ENCODE measurements around the gene GFRA4. TPM values are rescaled to one million over a fixed set of nuclear protein-coding genes. Genes with fewer than 3 reads are reported as not detected.

GFRA4 gene
- polyA plus RNA-seq, 3 donors, result not detected

DNA sequence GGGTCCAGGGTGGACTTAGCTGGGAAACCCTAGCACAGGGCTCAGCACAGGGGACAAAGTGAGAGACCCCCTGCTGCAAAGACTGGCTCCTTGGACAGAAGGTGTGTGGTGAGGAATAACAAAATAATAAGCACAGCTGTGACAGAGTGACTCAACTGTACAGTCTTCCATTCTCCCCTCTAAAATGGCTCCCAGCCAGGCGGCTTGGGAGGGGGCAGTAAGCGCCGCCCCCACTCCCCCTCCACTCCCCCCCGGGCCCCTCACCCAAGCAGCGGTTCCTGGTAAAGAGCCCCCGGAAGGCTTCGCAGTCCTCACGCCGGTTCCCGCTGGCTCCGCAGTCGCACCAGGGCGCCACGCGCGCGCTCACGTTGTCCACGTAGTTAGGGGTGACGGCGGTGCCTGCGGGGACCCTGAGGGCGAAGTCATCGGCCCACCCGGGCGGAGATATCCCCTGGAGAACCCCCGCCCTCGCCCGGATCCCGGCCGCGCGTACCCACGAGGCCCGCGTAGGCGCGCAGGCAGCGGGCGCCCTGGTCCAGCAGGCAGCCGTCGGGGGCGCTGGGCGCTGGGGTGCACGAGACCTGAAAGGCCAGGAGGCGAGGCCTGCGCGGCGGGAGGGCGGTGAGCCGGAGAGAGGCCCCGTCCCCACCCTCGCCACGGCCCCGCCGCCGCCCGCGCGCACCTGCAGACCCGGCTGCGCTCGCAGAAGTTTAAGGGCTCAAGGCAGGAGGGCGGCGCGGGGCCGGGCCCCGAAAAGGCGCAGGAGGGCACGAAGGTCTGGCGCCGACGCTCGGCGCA, 2.7 kb downstream of the GFRA4 start:
- no peak overlapping the region for H3K27ac ChIP-seq (ENCODE audit: low read depth, low read length)
- 1 to 4% (median 3%) methylated on average over 37 to 75 of the region's 75 CpGs for WGBS, 3 donors

DNA sequence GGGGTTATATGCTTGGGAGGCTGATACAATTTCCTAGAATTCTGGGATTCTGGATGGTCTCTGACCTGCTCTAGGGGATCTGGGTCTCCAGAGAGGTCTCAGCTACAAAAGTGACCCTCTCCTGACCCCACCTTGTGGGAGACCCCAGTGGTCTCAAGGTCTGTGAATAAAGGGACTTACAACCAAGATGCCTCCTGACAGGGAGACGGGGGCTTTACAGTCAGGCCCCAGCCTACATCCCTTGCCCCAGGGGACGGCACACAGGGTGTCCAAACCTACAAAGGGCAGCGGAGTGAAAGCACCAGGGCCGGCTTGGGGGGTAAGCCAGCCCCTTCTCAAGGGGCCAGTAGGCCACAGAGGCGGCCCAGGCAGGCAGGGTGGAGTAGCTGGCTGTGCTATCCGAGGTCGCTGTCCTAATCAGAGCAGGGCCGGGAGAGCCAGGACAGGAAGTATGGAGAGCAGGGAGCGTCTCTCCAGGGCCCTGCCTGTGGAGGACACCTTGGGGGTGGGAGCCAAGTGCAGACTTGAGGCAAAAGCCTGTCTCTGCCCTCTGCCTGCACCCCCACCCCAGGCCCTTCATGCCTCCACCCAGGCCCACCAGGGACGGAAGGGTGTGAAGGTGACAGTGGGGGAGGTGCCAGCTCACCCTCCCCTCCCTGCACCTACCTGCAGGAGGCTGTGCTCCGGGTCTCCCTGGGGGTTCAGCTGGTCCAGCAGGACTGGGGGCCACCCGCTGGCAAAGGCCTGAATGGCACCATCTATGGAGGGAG, 3.5 kb downstream of the GFRA4 start:
- WGBS, 3 donors, result 66 to 74% (median 71%) methylated on average over 10 to 12 of the region's 12 CpGs
- H3K27ac ChIP-seq (ENCODE audit: low read depth, low read length), result no peak overlapping the region

DNA sequence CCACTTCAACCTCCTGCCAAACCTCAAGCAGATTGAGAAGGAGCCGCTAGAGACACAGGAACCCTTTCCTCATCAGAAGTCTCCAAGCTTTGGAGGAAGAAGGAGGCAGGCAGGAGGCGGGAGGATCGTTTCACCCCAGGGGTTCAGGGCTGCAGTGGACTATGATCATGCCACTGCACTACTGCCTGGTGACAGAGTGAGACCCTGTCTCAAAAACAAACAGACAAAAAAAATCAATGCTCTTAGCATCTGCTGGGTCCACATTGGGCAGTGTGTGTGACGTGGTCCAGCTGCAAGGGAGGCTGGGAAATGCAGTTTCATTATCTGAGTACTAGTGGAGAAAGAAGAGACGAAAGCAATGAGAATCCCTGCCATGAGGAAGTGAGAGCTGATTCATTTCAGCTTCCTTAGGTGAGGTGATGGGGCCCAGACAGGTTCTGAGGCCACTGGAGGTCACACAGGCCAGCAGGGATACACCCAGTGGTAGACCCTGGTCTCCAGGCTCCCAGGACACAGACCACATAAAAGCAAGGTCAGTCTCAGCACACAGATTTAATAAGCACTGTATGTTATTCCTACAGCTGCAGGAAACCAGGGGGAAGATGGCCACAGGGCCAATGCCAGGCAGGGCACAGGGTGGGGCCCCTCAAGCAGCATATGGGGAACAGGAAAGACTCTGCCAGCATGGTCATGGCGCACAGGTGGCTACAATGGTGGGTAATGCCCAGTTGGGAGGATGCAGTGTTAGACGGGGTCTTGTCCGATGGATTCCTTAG, 4.3 kb downstream of the GFRA4 start:
- no peak overlapping the region for H3K27ac ChIP-seq (ENCODE audit: low read depth, low read length)
- 52 to 70% (median 59%) methylated on average over 8 of the region's 8 CpGs for WGBS, 3 donors

DNA sequence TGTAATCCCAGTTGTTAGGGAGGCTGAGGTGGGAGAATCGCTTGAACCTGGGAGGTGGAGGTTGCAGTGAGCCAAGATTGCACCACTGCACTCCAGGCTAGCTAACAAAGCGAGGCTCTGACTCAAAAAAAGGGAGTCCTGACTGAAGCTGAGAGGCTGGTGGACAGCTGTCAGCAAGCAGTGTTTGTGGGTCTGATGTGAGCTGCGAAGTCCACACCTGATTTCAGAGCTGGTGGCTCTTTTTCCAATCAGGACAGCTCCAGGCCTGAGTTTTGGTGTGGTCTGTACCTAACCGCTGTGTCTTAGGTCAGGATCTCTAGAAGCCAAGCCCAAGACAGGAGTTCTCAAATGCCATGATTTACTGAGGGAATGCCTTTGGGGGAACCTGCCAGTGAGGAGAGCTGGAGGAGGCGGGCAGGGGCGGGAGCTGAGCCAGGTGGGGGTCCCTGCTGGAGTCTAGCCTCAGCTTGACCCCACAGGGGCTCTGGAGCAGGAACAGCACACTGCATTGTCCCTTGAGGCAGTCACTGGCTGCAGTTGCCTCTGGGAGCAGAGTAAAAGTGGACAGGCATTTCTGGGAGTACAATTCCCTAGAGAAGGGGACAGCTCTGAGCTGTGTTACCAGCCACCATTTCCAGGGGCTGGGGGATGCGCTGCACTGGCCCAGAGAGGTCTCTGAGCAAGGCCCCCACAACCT, 5.0 kb downstream of the GFRA4 start:
- WGBS, 3 donors, result 73 to 87% (median 84%) methylated on average over 7 of the region's 7 CpGs
- H3K27ac ChIP-seq (ENCODE audit: low read depth, low read length), result no peak overlapping the region

DNA sequence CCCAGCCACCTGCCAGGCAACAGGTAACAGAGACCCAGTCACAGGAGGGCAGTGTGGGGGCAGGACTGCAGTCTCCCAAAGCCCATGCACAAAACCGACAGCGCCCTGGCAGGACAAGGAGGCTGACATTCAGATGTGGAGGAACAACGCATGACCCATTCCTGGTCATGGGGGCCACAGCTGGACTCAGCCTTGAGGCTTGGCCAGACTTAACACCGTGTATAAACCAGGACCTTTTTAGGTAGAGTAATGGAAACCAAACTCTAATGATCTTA, 8.1 kb downstream of the GFRA4 start:
- 82 to 96% (median 94%) methylated on average over 3 to 4 of the region's 4 CpGs for WGBS, 3 donors

DNA sequence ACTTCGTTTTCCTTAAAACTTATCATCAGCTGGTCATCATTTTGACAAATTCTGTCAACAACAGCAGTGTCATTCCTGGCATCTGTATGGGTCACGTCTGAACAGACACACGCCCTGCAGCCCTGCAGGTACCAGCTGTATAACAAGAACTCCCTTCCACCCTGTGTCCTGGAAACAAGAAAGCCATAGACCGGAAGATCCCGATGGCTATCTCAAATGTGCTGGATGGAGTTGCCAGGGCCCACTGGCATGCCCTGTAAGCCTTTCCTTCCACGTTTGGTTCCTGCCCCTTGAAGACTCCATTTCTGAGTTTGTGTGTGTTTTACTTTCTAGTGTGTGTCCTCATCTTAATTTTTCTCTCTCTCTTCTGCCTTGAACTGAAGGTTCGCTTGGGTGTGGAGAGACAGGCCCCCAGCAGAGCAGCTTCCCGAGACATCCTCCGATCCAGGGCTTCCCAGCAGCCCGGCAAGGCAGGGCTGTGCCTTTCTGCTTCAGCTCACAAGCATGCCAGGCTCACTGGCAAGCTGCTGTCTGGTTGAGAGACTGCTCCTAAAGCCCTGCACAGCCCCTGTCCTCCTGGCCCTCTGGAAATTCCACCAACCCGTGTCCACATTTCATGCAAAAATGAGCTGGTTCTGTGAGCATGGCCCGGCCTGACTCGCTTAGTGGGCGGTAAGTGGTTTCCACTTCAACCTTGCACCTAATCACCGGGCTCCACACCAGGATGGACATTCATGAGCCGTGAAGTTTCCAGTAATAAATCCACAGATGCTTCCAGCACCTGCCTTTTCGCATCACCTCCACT, 8.7 kb downstream of the GFRA4 start:
- 81 to 83% (median 83%) methylated on average over 17 of the region's 17 CpGs for WGBS, 3 donors

More for the DNA sequence above, 8.1 kb downstream of the GFRA4 start:
- no peak overlapping the region for H3K27ac ChIP-seq (ENCODE audit: low read depth, low read length)

DNA sequence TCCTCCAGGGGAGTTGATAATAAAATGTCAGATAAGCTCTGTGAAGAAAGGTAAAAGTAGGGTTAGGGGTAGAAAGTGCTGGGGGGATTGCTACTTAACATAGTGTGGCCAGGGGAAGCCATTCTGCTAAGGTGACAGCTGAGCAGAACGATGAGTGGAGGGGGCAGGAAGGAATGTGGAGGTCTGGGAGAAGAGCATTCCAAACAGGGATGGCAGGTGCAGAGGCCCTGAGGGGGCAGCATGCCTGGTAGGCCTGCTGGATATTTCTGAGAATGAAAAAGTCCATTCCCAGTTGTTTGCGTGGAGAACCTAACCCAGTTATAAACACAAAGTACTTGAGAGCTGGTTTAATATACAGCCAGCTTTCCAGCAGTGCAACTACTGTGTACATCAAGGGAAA, 9.3 kb downstream of the GFRA4 start:
- 45 to 75% (median 67%) methylated on average over 2 of the region's 2 CpGs for WGBS, 3 donors
- no peak overlapping the region for H3K27ac ChIP-seq (ENCODE audit: low read depth, low read length)

More for the DNA sequence above, 8.7 kb downstream of the GFRA4 start:
- H3K27ac ChIP-seq (ENCODE audit: low read depth, low read length), result no peak overlapping the region

DNA sequence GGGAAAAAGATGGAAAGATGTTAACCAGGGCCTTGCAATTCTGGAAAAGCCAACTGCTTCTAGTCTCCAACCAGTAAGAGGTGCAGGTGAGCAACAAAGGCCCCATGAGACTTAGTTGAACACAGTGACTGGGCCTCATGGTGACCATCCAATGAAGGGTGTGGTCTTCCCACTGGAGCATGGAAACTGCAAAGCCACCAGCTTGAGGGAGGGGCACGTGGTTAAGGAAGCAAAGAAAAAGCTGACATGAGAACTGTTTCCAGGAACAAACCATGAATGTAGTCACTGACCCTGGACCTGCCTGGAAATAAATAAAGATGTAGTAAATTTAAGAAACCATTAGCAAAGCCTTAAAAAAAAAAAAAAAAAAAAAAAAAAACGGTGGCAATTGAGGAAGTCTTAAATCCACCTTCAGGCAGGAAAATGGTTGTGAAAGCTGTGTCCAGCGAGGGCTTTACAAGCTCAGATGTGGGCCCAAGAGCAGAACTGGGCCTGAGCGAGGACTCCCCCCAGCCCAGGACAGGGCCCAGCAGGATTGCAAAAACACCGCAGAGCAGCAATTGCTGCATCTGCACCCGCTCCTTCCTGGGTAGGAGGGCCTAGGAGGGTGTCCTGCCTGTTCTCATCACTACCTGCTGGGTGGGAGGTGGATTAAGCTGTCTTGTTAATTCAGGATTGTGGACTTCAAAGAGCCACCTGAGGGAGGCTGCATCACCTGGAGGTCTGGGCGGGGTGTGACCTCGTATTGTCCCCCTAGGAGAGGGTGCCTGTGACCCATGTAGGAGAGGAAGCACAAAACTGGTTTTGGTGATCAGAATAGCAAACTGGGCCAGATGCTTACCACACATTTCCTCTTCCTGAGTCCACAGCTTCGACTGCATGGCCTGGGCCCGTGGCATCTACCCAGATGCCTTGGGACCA, 10.3 kb downstream of the GFRA4 start:
- no peak overlapping the region for H3K27ac ChIP-seq (ENCODE audit: low read depth, low read length)
- 62 to 91% (median 66%) methylated on average over 10 of the region's 10 CpGs for WGBS, 3 donors

DNA sequence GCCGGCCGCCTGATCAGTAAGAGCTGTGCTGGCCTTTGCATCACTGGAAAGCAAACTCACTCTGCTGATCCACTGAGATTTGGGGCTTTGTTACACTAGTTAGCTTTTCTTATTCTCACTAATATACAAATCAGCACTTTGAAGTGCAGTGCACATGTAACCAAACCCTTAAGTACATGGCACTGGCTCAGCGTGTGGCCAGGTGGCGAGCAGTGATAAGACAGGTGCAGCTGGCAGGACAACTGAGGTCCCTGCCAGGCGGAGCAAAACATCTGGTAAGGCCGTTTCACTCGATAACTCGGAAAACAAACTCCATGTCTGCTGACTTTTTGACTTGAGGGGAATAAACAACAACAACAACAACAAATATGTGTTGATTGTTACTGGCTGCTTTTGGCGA, 11.0 kb downstream of the GFRA4 start:
- WGBS, 3 donors, result 53 to 93% (median 90%) methylated on average over 9 of the region's 9 CpGs
- H3K27ac ChIP-seq (ENCODE audit: low read depth, low read length), result no peak overlapping the region

DNA sequence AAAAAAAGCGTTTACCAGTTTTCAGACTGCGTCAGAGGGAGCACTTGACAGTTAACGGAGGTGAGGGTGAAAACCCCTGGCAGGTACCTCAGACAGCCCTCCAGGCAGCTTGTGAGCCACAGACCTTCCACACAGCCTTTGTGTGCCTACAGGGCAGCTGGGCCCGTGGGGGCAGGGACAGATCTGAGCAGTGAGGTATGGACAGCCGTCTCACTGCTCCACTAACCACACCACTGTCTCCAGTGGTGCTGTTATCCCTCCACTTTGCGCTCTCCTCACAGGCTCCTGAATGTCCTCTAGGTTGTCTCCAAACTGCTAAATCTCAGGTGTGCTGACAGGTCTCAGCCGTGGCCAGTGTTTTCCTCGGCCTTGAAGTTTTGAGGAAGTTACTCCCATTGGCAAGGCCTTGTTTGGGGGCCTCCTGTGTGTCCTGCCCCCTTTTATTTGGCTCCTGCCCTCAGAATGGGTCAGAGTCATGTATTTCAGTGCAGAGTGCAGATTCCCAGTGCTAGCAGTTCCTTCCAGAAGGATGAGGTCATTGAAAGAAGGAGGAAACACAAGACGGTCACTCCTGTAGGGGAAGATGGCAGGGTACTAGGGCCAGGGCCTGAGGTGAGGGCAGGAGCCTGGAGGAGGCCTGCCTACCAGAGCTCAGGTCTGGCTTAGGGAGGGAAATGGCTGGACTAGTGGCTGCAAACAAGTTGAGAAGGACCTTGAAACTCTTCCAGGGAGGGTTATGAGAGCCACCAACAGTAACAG, 11.8 kb downstream of the GFRA4 start:
- WGBS, 3 donors, result 51 to 79% (median 79%) methylated on average over 9 of the region's 9 CpGs
- H3K27ac ChIP-seq (ENCODE audit: low read depth, low read length), result no peak overlapping the region

DNA sequence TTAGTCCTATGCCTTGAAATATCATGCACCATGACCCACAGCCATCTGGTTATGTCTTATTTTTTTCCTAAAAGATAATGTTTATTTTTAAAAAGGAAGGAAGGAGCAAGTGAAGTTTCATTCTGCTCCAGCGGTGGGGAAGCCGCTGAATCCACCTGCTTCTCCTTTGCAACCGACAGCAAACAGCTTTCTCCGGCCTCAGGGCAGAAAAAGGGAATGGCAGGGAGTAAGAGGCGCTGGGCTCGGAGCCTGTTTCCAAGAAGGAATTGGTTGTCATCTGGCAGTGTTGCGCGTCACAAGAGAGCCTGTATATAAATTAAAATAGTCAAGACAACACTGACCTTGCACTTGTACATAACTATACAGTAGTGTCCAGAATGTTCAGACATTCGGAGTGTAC, 14.2 kb downstream of the GFRA4 start:
- H3K27ac ChIP-seq (ENCODE audit: low read depth, low read length), result no peak overlapping the region
- 92 to 94% (median 92%) methylated on average over 9 of the region's 9 CpGs for WGBS, 3 donors

DNA sequence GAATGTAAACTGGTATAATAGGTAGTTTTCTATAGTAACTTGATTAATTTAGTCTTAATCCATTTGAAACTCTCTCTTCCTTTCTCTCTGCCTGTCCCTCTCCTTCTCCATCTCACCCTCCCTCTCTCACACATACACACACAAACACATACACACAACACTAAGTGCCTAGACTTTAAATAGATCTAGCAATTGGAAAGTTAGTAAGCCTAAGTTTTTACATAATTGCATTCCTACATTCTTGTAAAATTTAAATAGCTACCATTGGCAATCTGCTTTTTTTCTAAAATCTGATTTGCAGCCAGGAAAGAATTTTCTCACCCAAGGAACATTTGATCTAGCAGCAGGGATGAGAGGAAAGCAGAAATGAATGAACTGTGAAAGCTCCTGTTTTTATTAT, 15.7 kb downstream of the GFRA4 start:
- no peak overlapping the region for H3K27ac ChIP-seq (ENCODE audit: low read depth, low read length)

DNA sequence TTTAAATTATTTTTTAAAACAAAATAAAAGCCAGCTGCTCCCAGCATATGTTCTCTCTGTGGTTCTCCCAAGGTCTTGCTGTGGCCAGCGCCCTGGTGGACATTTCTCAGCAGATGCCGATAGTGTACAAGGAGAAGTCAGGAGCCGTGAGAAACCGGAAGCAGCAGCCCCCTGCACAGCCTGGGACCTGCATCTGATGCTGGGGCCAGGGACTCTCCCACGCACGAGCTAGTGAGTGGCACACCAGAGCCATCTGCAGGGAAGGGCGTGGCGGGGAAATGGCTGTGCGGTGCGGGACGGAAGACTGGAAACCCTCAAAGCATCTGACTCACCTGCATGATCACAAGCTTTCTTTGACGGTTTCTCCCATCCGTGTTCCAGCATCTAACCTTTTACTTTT, 16.5 kb downstream of the GFRA4 start:
- H3K27ac ChIP-seq (ENCODE audit: low read depth, low read length), result no peak overlapping the region
- WGBS, 3 donors, result 91 to 95% (median 92%) methylated on average over 13 of the region's 13 CpGs

DNA sequence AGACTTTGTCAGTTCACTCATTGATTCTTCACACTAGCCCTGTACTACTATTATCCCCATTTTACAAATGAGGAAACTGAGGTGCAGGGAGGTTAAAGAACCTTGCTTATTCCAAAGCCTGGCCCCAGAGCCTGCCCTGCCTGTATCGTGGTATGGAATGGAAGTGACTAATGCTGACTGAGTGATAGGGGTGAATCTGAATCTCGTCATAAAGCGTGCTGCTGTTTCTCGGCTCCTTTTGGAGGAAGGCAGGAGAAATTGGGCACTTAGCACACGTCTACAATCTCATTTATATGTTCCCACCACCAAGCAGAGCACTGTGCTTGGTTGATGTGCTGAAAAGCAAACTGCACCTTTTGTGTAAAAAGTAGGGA, 17.1 kb downstream of the GFRA4 start:
- no peak overlapping the region for H3K27ac ChIP-seq (ENCODE audit: low read depth, low read length)
- WGBS, 3 donors, result 68 to 92% (median 87%) methylated on average over 5 of the region's 5 CpGs

DNA sequence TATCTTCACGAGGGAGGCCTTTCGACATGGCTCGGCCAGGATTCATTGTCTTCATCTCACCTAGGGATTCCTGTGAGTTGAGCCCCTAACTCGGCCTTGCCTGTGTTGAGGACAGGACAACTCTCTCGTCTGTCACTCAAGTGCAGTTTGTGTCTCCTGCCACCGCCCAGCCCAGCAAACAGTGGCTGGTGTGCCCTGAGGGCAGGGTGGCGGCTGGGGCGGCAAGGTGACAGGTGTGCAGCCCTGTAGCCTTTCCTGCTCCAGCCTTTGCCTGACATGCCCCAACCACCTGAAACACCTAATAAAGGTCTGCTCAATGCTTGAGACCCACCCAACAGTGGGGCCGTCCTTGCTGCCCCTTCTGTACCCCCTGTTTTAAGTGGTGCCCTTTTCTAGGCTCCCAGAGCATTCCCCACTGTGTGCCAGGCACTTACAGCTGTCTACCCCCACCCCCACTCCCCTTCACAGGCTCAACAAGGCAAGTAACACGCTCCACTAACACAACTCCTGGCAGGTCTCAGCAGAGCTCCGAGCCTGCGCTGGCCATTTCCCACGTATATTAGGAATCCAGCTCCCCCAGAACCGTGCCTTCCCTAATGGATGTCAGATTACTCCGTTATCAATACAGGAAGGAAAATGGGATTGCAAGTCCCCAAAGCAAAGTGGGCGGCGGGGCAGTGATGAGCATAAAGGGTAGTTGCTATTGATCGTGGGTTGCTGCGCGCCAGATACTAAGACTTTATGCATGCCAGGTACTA, 17.7 kb downstream of the GFRA4 start:
- H3K27ac ChIP-seq (ENCODE audit: low read depth, low read length), result no peak overlapping the region
- WGBS, 3 donors, result 92 to 95% (median 92%) methylated on average over 20 of the region's 20 CpGs

DNA sequence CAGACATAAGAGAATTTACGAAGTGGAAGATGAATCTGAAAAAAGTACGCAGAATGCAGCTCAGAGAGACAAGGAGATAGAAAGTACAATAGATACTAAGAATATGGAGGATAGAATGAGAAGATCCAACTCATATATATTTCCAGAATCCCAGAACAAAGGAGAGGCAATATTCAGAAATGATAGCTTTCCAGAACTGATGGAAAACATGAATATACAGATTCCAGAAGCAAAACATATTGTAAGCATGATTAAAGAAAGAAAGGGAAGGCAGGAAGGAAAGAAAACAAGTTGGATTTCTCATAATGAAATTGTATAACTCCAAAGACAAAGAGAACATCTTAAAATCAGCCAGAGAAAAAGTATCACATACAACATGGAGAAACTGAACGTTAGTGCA, 22.9 kb downstream of the GFRA4 start:
- no peak overlapping the region for H3K27ac ChIP-seq (ENCODE audit: low read depth, low read length)
- 84 to 99% (median 96%) methylated on average over 3 of the region's 3 CpGs for WGBS, 3 donors

All from adipose tissue (tissue), 3 donors.